Urinary bladder (tissue), 4 donors: ENCODE measurements around the gene PRCC. TPM values are rescaled to one million over a fixed set of nuclear protein-coding genes. Genes with fewer than 3 reads are reported as not detected.

Experiments
- DNase-seq: peaks from one replicate; pipeline ENCODE4 v3.0.0-alpha.2; 2015; ENCODE audit errors: extremely low spot score
- H3K27ac ChIP-seq: one replicate; pipeline ENCODE4 v1.5.1; 2013; ENCODE audit warnings: low read depth, mild to moderate bottlenecking, moderate library complexity
- H3K36me3 ChIP-seq: one replicate; pipeline ENCODE4 v1.6.1; 2013; ENCODE audit warnings: mild to moderate bottlenecking, moderate library complexity; ENCODE audit not compliant: insufficient read depth
- H3K4me1 ChIP-seq: one replicate; pipeline ENCODE4 v1.6.1; 2013; ENCODE audit warnings: mild to moderate bottlenecking, moderate library complexity; ENCODE audit not compliant: insufficient read depth
- H3K4me3 ChIP-seq: one replicate; pipeline ENCODE4 v1.5.1; 2013; ENCODE audit warnings: low read depth, low read length
- WGBS: extraction: QIAGEN DNeasy Blood & Tissue Kit; methylation state at CpG from one replicate; pipeline ENCODE4 v1.1.7; 2013; 5-methylcytosine and 5-hydroxymethylcytosine counted together
- polyA plus RNA-seq: library from polyadenylated mRNA; stranded (reverse); fragments of 200-250 nt; gene quantifications from one replicate; pipeline ENCODE4 v1.2.3, GENCODE V29; 2013
- total RNA-seq: library from RNA; depleted of rRNA; stranded (reverse); fragments of >200 nt; gene quantifications from one replicate; pipeline ENCODE4 v1.2.3, GENCODE V29; 2014
- donor health status: healthy with polysubstance abuse.
- donor health status: healthy.

PRCC gene
- total and polyA plus RNA-seq, 2 donors = 17.7 to 49.5 TPM

DNA sequence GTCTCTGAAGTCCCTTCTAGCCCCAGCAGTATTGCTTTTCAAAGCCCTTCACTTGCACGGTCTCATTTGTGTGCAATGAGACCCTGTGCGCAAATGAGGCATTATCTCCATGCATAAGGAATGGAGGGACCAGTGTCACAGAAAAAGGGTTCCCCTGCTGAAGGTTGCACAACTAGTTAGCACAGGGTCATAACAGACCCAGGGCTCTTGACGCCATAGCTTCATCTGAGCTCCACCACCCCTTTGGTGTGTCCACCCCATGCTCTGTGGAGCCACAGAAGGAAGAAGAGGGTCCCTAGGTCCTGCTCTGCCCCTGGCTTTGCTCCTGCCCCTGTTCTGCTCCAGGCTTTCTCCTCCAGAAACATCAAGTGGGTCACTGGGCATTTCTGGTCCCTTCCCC, 36.7 kb downstream of the PRCC start:
- H3K4me1 ChIP-seq = no peaks in the 10 kb centered on the region

DNA sequence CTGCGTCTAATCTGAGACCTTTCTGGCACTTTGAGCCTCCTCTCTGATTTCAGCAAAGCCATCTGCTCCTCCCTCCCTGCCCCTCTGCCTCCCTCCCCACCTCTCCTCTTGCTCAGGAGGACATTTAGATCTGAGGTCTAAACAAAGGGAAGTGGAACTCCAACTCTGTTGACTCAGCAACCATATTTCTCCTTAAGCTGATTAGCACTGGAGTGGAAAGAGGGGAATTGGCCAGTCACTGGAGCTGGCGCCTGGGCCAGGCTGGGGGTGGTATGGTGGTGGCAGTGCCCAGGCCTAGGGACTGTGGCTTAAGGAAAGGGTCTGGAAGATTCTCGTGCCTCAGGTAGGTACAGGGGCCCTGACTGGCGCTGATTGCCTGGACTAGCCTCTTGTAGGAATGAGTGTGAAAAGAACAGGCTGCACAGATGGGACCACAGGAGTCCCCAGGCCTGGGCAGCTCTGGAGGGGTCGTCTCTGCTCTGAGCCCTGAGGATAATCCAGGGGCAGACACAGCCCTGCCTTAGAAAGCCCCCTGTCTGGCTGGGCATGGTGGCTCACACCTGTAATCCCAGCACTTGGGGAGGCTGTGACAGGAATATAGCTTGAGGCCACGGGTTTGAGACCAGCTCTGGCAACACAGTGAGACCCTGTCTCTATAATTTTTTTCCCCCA, 37.4 kb downstream of the PRCC start:
- Histone ChIP-seq H3K4me3 (no peak overlapping the region), H3K4me1 (no peaks in the 10 kb centered on the region), H3K36me3 (peaks cover 4% of the 10 kb centered on the region), H3K27ac (no peak overlapping the region)
- WGBS = 71% methylated on average over 6 of the region's 6 CpGs
- no peak for DNase-seq

More for the DNA sequence above, 36.7 kb downstream of the PRCC start:
- H3K36me3 ChIP-seq = peaks cover 4% of the 10 kb centered on the region
- H3K4me3 ChIP-seq = no peak overlapping the region
- no peak overlapping the region for H3K27ac ChIP-seq
- DNase-seq = no peak
- 76% methylated on average over 3 of the region's 3 CpGs for WGBS

DNA sequence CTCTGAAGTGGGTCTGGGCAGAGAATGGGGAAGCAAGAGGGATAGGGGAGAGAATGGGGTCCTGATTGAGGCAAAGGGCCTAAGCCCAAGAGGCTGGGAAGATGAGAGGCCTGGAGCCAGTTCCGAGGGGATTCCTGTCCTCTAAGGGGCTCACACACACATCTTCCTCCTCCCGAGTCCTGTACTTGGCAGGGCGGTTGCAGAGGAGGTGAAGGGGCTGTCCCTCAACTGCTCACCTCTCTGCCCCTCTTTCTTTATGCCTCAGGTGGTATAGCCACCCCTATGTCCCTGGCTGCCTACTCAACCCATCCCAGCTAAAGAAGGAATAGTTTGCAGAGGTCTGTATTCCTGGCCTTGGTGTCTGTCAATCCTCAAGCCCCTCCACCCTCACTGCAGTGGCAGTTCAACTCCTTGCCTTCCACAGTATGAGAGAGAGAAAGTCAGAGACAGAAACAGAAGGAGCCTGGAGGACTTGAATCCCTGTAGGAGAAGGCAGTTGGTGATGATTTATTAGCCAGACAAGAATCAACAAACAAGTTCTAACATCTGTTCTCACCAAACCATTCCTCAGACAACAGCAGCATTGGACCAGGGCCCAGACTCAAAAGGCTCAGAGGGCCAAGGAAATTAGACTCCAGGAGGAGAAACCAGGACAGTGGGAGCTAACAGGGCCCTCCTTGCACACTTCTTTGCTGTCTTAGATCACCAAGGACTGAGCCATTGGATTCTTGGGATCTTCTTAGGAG, 38.6 kb downstream of the PRCC start:
- DNase-seq = peak; percentile 82
- Histone ChIP-seq H3K4me3 (no peak overlapping the region), H3K36me3 (no peaks in the 10 kb centered on the region), H3K4me1 (no peaks in the 10 kb centered on the region), H3K27ac (no peak overlapping the region)
- 71% methylated on average over 3 of the region's 3 CpGs for WGBS

DNA sequence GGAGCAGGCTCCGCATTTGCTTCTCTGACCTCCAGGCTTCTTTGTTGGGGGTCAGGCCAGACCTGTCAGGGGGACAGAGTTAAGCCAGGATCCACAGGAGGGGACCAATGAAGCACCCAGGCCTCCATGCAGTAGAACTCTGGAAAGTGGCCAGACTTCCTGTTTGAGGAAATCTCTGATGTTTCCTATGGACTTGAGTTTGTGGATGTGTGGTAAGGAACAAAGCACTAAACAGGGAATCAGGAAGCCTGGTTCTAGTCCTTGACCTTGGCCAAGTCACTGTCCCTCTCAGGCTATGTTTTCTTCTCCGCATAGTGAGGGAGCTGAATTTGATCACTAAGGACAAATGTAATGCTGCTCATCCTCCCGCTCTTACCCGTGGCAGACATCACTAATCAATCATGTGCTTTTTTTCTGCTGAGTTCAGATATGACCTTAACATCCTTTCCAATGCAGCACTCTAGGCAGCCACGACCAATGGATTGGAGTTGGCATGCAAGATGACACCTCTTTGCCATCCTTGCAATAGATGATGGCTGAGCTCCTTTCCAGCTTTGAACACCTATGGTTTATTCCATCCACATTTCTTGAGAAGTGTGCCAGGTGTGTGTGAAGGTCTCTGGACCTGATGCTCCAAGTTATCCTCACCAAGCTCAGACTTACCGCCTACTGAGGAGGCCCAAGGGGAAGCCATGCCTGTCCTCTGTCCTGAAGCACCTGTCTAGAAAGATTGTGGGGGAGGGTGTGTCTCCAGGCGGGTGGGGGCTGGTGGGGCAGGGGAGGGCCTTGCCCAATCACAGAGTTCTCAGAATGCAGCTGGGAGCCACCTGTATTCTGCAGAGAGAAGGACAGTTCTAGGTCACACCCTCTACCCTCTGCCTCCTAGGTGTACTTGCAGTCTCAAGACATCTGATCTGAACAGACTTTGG, 39.4 kb downstream of the PRCC start:
- no peak for DNase-seq

DNA sequence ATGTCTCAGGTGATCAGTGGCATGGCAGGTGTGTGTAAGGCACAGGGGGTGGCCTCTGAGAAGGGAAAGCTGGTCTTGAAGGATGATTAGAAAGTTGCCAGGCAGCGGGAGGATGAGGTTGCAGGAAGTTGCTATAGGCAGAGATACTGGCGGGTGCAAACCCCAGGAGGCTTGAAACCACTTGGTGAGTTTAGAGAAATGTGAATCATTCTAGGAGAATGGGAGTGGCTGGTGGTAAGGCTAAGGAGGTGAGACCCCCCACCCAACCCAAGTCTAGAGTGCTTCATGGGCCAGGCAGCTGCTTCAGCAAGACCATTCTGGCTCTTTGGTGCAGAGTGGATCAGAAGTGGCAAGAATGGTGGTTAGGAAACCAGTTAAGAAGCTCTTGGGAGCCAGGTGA, 40.3 kb downstream of the PRCC start:
- no peaks in the 10 kb centered on the region for H3K36me3 ChIP-seq
- H3K4me3 ChIP-seq = no peak overlapping the region
- WGBS = 94% methylated on average over 2 of the region's 2 CpGs
- no peaks in the 10 kb centered on the region for H3K4me1 ChIP-seq
- H3K27ac ChIP-seq = no peak overlapping the region
- DNase-seq = no peak

More for the DNA sequence above, 39.4 kb downstream of the PRCC start:
- no peak overlapping the region for H3K4me3 ChIP-seq
- no peak overlapping the region for H3K27ac ChIP-seq
- no peaks in the 10 kb centered on the region for H3K4me1 ChIP-seq
- no peaks in the 10 kb centered on the region for H3K36me3 ChIP-seq
- WGBS = 87% methylated on average over 7 of the region's 7 CpGs

DNA sequence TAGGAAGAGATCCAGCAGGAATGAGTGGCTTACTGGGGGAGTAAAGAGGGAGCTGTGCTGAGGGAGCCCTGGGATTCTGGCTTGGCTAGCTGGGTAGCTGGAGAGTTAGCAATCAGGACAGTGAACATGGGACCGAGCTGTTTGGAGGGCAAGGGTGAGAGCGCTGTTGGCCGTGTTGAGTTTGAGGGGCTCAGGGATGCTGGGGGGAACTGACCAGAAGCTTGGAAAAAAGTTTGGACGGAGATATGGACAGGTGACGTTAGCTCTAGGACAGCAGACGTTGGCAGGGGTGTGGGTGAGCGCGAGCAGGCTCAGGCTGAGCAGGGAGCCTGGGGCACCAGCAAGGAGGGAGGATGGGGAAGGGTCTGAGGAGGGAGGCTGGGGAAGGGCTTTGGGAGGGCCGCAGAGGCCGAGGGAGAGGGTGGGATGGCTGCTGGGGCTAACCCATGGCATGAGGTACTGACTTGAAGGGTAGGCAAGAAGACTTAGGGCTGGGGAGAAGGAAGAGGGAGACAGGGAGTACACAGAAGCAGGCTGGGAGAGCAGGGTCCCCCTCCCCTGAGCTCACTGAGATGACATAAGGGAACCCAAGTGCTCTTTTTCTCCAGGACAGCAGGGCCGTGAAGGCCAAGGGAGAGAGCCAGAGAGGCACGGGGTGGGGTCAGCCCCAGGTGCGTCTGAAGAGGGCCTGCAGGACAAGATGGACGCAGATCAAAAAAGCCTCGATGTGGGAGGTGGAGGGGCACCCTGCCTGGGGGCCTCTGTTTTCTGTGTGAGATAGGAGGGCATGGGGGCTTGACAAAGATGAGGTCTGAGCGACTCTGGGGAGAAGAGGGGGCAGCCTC, 41.1 kb downstream of the PRCC start:
- Histone ChIP-seq H3K36me3 (no peaks in the 10 kb centered on the region), H3K4me1 (no peaks in the 10 kb centered on the region), H3K27ac (no peak overlapping the region), H3K4me3 (no peak overlapping the region)
- 91% methylated on average over 16 of the region's 16 CpGs for WGBS
- DNase-seq = no peak

DNA sequence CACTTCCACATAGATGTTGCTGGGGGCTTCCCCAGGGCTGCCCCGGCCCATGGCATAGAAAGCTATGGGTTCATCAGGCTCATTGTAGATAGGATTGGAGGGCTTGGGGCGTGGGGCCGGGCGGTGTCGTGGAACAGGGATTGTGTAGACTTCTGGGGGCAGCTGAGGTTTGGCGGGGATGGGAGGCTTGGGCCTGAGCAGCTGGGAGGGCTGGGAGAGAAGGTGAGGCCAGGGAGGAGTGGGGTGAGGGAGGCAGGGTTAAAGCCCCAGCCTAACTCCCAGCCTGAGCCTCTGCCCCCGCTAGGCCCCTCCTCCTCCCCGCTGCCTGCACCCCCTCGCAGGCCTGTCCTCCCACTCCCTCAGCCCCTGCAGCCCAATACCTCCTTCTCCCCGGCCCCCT, 41.9 kb downstream of the PRCC start:
- 92% methylated on average over 10 of the region's 10 CpGs for WGBS
- no peak for DNase-seq
- Histone ChIP-seq H3K4me3 (no peak overlapping the region), H3K4me1 (no peaks in the 10 kb centered on the region), H3K27ac (no peak overlapping the region), H3K36me3 (no peaks in the 10 kb centered on the region)

DNA sequence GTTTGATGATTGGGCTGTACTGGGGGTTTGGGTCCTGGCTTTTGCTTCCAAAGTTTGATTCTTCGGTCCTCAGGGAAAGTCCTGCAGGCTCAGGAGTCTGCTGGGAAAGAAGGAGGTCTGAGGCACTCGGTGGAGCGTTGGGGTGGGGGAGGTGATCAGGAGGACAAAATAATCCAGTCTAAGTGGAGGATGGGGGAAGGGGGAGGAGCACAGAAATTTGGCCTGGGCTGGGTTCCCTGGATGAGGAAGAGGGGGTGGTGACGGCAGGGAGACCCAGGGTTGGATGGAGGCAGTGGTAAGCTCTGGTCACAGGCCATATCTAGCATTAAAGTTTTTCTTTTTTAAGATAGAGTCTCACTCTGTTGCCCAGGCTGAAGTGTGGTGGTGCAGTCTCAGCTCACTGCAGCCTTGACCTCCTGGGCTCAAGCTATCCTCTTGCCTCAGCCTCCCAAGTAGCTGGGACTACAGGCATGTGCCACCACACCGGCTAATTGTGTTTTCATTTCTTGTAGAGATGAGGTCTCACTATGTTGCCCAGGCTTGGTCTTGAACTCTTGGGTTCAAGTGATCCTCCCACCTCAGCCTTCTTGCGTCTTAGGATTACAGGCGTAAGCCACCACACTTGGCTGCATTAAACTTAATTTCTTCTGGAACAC, 42.5 kb downstream of the PRCC start:
- H3K36me3 ChIP-seq = no peaks in the 10 kb centered on the region
- H3K4me3 ChIP-seq = no peak overlapping the region
- no peaks in the 10 kb centered on the region for H3K4me1 ChIP-seq
- WGBS = 87% methylated on average over 7 of the region's 7 CpGs
- DNase-seq = no peak
- no peak overlapping the region for H3K27ac ChIP-seq

DNA sequence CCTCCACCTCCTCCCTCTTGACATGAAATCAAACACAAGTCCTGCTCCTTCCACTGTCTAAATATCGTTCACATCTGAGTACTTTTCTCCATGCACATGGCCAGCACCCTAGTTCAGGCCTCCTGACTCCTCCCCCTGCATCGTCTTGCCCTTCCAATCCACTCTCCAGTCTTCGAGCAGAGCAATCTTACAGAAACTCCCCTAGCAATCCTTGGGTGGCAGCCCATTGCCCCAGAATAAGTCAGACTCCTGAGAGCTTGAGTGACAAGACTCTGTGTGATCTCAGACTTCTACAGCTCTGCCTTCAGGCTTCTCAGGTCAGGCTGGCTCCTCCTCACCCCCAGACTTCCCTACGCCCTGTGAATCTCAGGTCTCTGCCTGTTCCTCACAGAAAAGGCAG, 43.8 kb downstream of the PRCC start:
- WGBS = 48% methylated on average over 4 of the region's 4 CpGs
- Histone ChIP-seq H3K27ac (no peak overlapping the region), H3K36me3 (no peaks in the 10 kb centered on the region), H3K4me1 (no peaks in the 10 kb centered on the region), H3K4me3 (no peak overlapping the region)
- DNase-seq = no peak

DNA sequence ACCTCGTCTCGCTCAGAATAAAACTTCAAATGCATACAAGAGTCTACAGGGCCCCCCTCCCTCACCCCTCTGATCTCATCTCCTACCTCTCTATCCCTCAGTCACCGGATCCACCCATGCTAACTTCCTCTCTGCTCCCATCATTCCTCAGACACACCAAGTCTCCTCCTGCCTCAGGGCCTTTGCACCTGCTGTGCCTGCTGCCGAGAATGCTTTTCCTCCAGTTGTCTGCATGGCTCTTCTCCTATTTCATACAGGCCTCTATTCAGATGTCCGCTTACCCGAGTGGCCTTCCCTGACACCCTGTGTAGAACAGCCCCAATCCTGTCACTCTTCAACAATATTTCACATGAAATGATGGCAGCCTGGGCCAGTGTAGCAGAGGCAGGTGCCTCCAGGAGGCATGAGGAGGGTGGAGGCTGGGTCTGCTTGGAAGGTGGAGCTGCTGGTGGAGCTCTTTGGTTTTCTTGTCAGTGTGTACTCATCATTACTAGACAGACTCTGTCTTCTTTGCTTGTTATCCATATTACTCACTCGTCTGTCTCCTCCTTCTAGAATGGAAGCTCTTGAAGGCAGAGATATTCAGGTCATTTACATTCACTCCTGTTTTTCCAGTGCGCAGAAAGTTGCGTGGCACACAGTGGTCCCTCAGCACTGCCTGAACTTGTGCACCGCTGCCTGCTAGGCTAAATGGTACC, 45.1 kb downstream of the PRCC start:
- H3K36me3 ChIP-seq = no peaks in the 10 kb centered on the region
- no peaks in the 10 kb centered on the region for H3K4me1 ChIP-seq
- no peak overlapping the region for H3K27ac ChIP-seq
- no peak overlapping the region for H3K4me3 ChIP-seq
- DNase-seq = no peak
- 97% methylated on average over 10 of the region's 10 CpGs for WGBS

DNA sequence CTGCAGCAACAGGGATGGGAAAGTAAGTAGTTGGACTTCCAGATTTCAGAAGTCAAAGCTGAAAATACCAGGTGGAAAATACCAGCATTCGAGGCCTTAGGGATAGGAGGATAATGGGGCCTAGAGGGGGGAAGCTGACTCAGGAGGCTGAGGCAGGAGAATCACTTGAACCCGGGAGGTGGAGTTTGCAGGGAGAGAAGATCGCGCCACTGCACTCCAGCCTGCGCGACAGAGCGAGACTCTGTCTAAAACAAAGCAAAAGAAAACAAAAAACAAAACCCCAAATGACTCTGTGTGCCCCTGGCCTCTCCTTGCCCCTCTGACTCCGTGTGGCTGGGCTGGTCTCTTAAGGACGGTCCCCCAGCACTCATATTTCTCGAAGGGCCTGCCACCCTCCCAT, 46.0 kb downstream of the PRCC start:
- WGBS = 50% methylated on average over 10 of the region's 10 CpGs
- Histone ChIP-seq H3K4me1 (no peaks in the 10 kb centered on the region), H3K27ac (no peak overlapping the region), H3K4me3 (peak overlapping the region; percentile 27), H3K36me3 (no peaks in the 10 kb centered on the region)
- no peak for DNase-seq
